Pancreas (tissue), 10 donors: Measurements from ENCODE around the gene CPAMD8. TPM values are rescaled to one million over a fixed set of nuclear protein-coding genes. Genes with fewer than 3 reads are reported as not detected.

Experiments used
- ATAC-seq, 4 donors: fragments of 200-7000 bp; cut with Tn5 transposase; one replicate each; pipeline versions ENCODE4 v1.8.0 to v1.9.1; 2020; ENCODE audit warnings: mild to moderate bottlenecking in 4 of 4, moderate library complexity in 4 of 4
- DNase-seq, 6 donors: peaks; one replicate each; pipeline ENCODE4 v3.0.0-alpha.2; 2020
- FAIRE-seq: peaks from 2 replicates; lab custom pipeline; 2012; peaks lifted over from hg19 to GRCh38; lab: Jason Lieb, UNC
- H3K27ac ChIP-seq, 4 donors: fragments of 200-600 bp; sonication (generic); 1 replicate in 3 of 4; 2 replicates in 1 of 4; pipeline versions ENCODE4 v1.5.0 to v1.8.0; 2020
- H3K27me3 ChIP-seq, 4 donors: fragments of 200-600 bp; one replicate each; pipeline ENCODE4 v1.8.0; 2021
- H3K36me3 ChIP-seq, 3 donors: fragments of 200-600 bp; sonication (generic) in 1 of 3; one replicate each; pipeline versions ENCODE4 v1.5.0 to v1.8.0; 2020 to 2021
- H3K4me1 ChIP-seq, 3 donors: fragments of 200-600 bp; one replicate each; pipeline ENCODE4 v1.8.0; 2021
- H3K4me3 ChIP-seq, 4 donors: fragments of 200-600 bp; sonication (generic) in 2 of 4; one replicate each; pipeline versions ENCODE4 v1.5.0 to v1.8.0; 2020 to 2021
- H3K9me3 ChIP-seq, 4 donors: fragments of 200-600 bp; one replicate each; pipeline ENCODE4 v1.8.0; 2021
- CTCF ChIP-seq, 4 donors: fragments of 200-600 bp; sonication (generic) in 3 of 4; IDR thresholded peaks; one replicate each; pipeline versions ENCODE4 v1.5.0 to v1.8.0; 2021; ENCODE audit warnings: antibody characterized with exemption in 4 of 4
- WGBS, 2 donors: extraction: QIAGEN DNeasy Blood & Tissue Kit; methylation state at CpG; one replicate each; pipeline ENCODE4 v1.1.7; 2013; 5-methylcytosine and 5-hydroxymethylcytosine counted together
- intact Hi-C, 3 donors: fragments of 100-400 bp; cut with DNase I; formaldehyde crosslinking; loops; one replicate each; pipeline versions ENCODE4 v1.11.1 to v1.14.2; 2022
- polyA plus RNA-seq, 2 donors: library from polyadenylated mRNA; stranded (reverse); fragments of 200-250 nt; gene quantifications; one replicate each; pipeline ENCODE4 v1.2.3, GENCODE V29; 2013
- total RNA-seq, 6 donors: library from RNA; stranded (reverse); fragmentation: NEBNext Ultra II Directional in 4 of 6; extraction: Animal tissue kit (Norgen Biotek cat#: 25700) in 4 of 6; gene quantifications; one replicate each; pipeline versions ENCODE4 v1.2.1 to v1.2.4, GENCODE V29; 2021 to 2023
- donor health status: healthy with polysubstance abuse.
- donor health status: DM: no; HTN: no; CAD: no; lungs with moderate emphysema.
- donor health status: DM: no; HTN: no; CAD: no.
- donor health status: control.
- donor health status: control.
- donor health status: Bipolar disorder and iron deficiency.
- donor health status: DM: yes; HTN: yes; CAD: no.
- donor health status: DM: no; HTN: no; CAD: no.
- donor health status: DM: no; HTN: no; CAD: no.
- donor health status: DM: yes; HTN: yes; CAD: no.

Gene CPAMD8
- total and polyA plus RNA-seq, 8 donors, result 0.60 to 5.2 (median 1.2) TPM

DNA sequence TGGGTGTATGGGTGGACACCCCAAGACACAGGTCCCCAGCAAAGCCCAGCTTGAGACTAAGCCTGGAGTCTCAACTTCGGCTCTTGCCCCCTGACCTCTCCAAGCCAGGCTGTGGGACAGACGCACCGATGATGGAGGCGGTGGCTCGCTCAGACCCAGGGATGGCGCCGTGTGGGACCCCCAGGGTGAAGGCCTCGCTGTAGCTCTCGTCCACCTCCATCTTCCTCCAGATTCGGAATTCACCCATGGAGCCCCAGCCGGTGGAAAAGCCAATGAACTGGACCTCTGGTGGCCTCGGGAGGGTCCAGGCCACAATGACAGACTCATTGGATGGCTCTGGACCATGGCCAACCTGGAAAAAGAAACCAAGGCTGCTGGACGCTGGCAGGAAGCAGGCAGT lies 98.7 kb downstream of the CPAMD8 start:
- Histone ChIP-seq H3K27ac (no peak overlapping the region), H3K27me3 (no peaks in the 10 kb centered on the region), H3K4me3 (no peak overlapping the region), H3K9me3 (no peaks in the 10 kb centered on the region), H3K36me3 (no peaks in the 10 kb centered on the region), H3K4me1 (no peaks in the 10 kb centered on the region)
- FAIRE-seq, result no peak
- ATAC-seq, result no peak
- no peak for TF ChIP-seq CTCF (IDR thresholded peaks at IDR 0.05)
- 77 to 87% methylated on average over 13 of the region's 13 CpGs for WGBS, 2 donors
- DNase-seq, result no peak
- intact Hi-C loops, result no loop called here

GRCh38 chr19:16922949-16923348 lies 103.7 kb downstream of the CPAMD8 start:
- H3K9me3 ChIP-seq, result no peaks in the 10 kb centered on the region
- H3K4me3 ChIP-seq, result no peak overlapping the region
- FAIRE-seq (no peak), DNase-seq (no peak), ATAC-seq (no peak)
- no peaks in the 10 kb centered on the region for H3K36me3 ChIP-seq
- H3K4me1 ChIP-seq, result no peaks in the 10 kb centered on the region
- H3K27ac ChIP-seq, result no peak overlapping the region
- TF ChIP-seq CTCF (IDR thresholded peaks at IDR 0.05), result no peak
- H3K27me3 ChIP-seq, result no peaks in the 10 kb centered on the region
- intact Hi-C loops, result no loop called here
- 70 to 82% methylated on average over 13 of the region's 13 CpGs for WGBS, 2 donors

GRCh38 chr19:16922592-16922934 lies 104.0 kb downstream of the CPAMD8 start:
- no peaks in the 10 kb centered on the region for H3K4me1 ChIP-seq
- DNase-seq, result no peak
- no peak overlapping the region for H3K27ac ChIP-seq
- no peak for FAIRE-seq
- H3K27me3 ChIP-seq, result no peaks in the 10 kb centered on the region
- no peak for TF ChIP-seq CTCF (IDR thresholded peaks at IDR 0.05)
- ATAC-seq, result no peak
- intact Hi-C loops, result no loop called here
- H3K4me3 ChIP-seq, result no peak overlapping the region
- H3K36me3 ChIP-seq, result no peaks in the 10 kb centered on the region
- WGBS, 2 donors, result 38 to 60% methylated on average over 1 of the region's 1 CpG
- H3K9me3 ChIP-seq, result no peaks in the 10 kb centered on the region

DNA sequence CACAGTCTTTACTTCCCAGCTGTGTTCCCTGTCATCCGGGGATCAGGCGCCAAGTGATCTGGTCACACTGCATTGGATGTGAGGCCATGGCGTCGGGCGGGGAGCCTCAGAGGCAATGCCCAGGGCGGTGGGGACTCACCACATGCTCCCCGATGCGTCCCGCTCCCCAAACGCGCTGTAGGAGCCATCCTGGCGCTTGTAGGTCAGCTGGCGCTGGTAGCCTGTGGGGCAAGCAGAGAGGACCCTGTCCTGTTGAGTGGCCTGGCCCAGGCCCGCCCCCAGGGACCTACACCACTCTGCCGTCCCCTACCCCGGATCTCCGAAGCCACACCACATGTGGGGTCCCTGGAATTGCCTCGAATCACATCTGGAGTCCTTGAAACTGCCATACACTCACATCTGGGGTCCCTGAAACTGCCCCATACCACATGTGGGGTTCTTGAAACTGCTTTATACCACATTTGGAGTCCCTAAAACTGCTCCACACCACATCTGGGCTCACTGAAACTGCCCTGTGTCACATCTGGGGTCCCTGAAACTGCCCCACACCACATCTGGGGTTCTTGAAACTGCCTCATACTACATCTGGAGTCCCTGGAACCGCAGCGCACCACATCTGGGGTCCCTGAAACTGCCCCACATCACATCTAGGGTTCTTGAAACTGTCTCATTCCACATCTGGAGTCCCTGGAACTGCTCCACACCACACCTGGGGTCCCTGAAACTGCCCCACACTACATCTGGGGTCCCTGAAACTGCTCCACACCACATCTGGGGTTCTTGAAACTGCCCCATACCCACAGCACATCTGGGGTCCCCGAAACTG lies 104.6 kb downstream of the CPAMD8 start:
- no peak for TF ChIP-seq CTCF (IDR thresholded peaks at IDR 0.05)
- ATAC-seq, result no peak
- no peak for DNase-seq
- H3K27ac ChIP-seq, result no peak overlapping the region
- H3K9me3 ChIP-seq, result no peaks in the 10 kb centered on the region
- no peaks in the 10 kb centered on the region for H3K4me1 ChIP-seq
- no peak for FAIRE-seq
- H3K4me3 ChIP-seq, result no peak overlapping the region
- H3K36me3 ChIP-seq, result no peaks in the 10 kb centered on the region
- intact Hi-C loops, result no loop called here
- WGBS, 2 donors, result 67 to 81% methylated on average over 21 of the region's 21 CpGs
- no peaks in the 10 kb centered on the region for H3K27me3 ChIP-seq

GRCh38 chr19:16920816-16921529 lies 105.6 kb downstream of the CPAMD8 start:
- FAIRE-seq (no peak), DNase-seq (no peak), ATAC-seq (no peak)

More at GRCh38 chr19:16920816-16921529, 105.6 kb downstream of the CPAMD8 start:
- no peak for TF ChIP-seq CTCF (IDR thresholded peaks at IDR 0.05)
- Histone ChIP-seq H3K27ac (no peak overlapping the region), H3K4me3 (no peak overlapping the region), H3K27me3 (no peaks in the 10 kb centered on the region), H3K36me3 (no peaks in the 10 kb centered on the region), H3K4me1 (no peaks in the 10 kb centered on the region), H3K9me3 (no peaks in the 10 kb centered on the region)
- intact Hi-C loops, result no loop called here
- WGBS, 2 donors, result 57 to 61% methylated on average over 12 of the region's 12 CpGs
